Smooth muscle cell of the umbilical artery (primary cell): ENCODE measurements around the gene SUMO4. TPM values are rescaled to one million over a fixed set of nuclear protein-coding genes. Genes with fewer than 3 reads are reported as not detected.

Experiments
- total RNA-seq: library from RNA; depleted of rRNA; stranded (reverse); fragments of >200 nt; gene quantifications from 2 replicates; pipeline ENCODE4 v1.2.3, GENCODE V29; 2014

The SUMO4 gene
- 2.1 and 3.2 TPM in 2 replicates for total RNA-seq

GRCh38 chr6:149400050-149400449 lies at the start of gene SUMO4:
Gene SUMO4, plus strand, starts transcription at chr6:149400262. Its CDS starts 130 bp downstream, at chr6:149400392.

Other genes with a start within 250 kb of the SUMO4 start
- 26.7 and 43.0 TPM in 2 replicates for gene TAB2, start 82.5 kb upstream of the SUMO4 start, total RNA-seq
- 0.05 and 0.30 TPM in 2 replicates for gene ZC3H12D, start 84.8 kb downstream of the SUMO4 start, total RNA-seq
- 45.1 and 54.9 TPM in 2 replicates for gene PPIL4, start 145.8 kb downstream of the SUMO4 start, total RNA-seq
- 69.0 and 92.1 TPM in 2 replicates for gene GINM1, start 166.1 kb downstream of the SUMO4 start, total RNA-seq
- 32.5 and 38.9 TPM in 2 replicates for gene KATNA1, start 248.5 kb downstream of the SUMO4 start, total RNA-seq